GM19023 (cell line): ENCODE measurements around the gene KANSL1.

ENCODE experiments used
- ATAC-seq: cut with Tn5 transposase; IDR thresholded peaks from one replicate; pipeline ENCODE4 v1.9.1; 2021; ENCODE audit warnings: mild to moderate bottlenecking, moderate library complexity; ENCODE audit not compliant: unreplicated experiment

KANSL1 gene

GRCh38 chr17:46169913-46170638, 23.2 kb downstream of the KANSL1 start:
- no peak for ATAC-seq

- no peak for ATAC-seq
Measured at GRCh38 chr17:46167826-46168569, 25.2 kb downstream of the KANSL1 start.

GRCh38 chr17:46167267-46167666, 26.0 kb downstream of the KANSL1 start:
- ATAC-seq: no peak

GRCh38 chr17:46166692-46167249, 26.5 kb downstream of the KANSL1 start:
- no peak for ATAC-seq

- ATAC-seq: no peak
Measured at GRCh38 chr17:46163929-46164594, 29.2 kb downstream of the KANSL1 start.

GRCh38 chr17:46163316-46163715, 29.9 kb downstream of the KANSL1 start:
- no peak for ATAC-seq

GRCh38 chr17:46162866-46163265, 30.4 kb downstream of the KANSL1 start:
- ATAC-seq: no peak

GRCh38 chr17:46160169-46160568, 33.1 kb downstream of the KANSL1 start:
- no peak for ATAC-seq

- ATAC-seq: no peak
Measured at GRCh38 chr17:46159686-46160085, 33.5 kb downstream of the KANSL1 start.

- ATAC-seq: no peak
Measured at GRCh38 chr17:46158323-46159296, 34.6 kb downstream of the KANSL1 start.

- ATAC-seq: no peak
Measured at GRCh38 chr17:46157443-46158062, 35.7 kb downstream of the KANSL1 start.

- no peak for ATAC-seq
Measured at GRCh38 chr17:46154151-46154816, 38.9 kb downstream of the KANSL1 start.

- ATAC-seq: no peak
Measured at GRCh38 chr17:46152423-46152822, 40.8 kb downstream of the KANSL1 start.

GRCh38 chr17:46151762-46152161, 41.5 kb downstream of the KANSL1 start:
- no peak for ATAC-seq

- ATAC-seq: no peak
Measured at GRCh38 chr17:46150216-46150963, 42.8 kb downstream of the KANSL1 start.

- no peak for ATAC-seq
Measured at GRCh38 chr17:46148247-46148646, 45.0 kb downstream of the KANSL1 start.

- ATAC-seq: no peak
Measured at GRCh38 chr17:46147296-46147695, 45.9 kb downstream of the KANSL1 start.

- no peak for ATAC-seq
Measured at GRCh38 chr17:46144246-46144645, 49.0 kb downstream of the KANSL1 start.

- no peak for ATAC-seq
Measured at GRCh38 chr17:46143827-46144236, 49.4 kb downstream of the KANSL1 start.
